Endothelial cell (in vitro differentiated cells): ENCODE results near the gene LGALS7B. TPM values are rescaled to one million over a fixed set of nuclear protein-coding genes. Genes with fewer than 3 reads are reported as not detected.

ENCODE experiments used
- DNase-seq: peaks from one replicate; pipeline ENCODE4 v3.0.0; 2021; ENCODE audit warnings: low spot score
- H3K27ac Mint-ChIP-seq: one replicate; pipeline ENCODE4 v1.8.0; 2021; ENCODE audit warnings: mixed read lengths, inconsistent platforms; ENCODE audit not compliant: unreplicated experiment
- H3K27me3 Mint-ChIP-seq: one replicate; pipeline ENCODE4 v1.8.0; 2021; ENCODE audit warnings: mild to moderate bottlenecking, moderate library complexity, mixed read lengths, inconsistent platforms; ENCODE audit not compliant: unreplicated experiment
- H3K36me3 Mint-ChIP-seq: one replicate; pipeline ENCODE4 v1.8.0; 2021; ENCODE audit warnings: mild to moderate bottlenecking, low read depth, mixed read lengths, inconsistent platforms; ENCODE audit not compliant: unreplicated experiment
- H3K4me1 Mint-ChIP-seq: one replicate; pipeline ENCODE4 v1.8.0; 2021; ENCODE audit warnings: mild to moderate bottlenecking, mixed read lengths, inconsistent platforms; ENCODE audit not compliant: unreplicated experiment
- H3K4me3 Mint-ChIP-seq: one replicate; pipeline ENCODE4 v1.8.0; 2021; ENCODE audit warnings: mild to moderate bottlenecking, mixed read lengths, inconsistent platforms; ENCODE audit not compliant: unreplicated experiment
- H3K9me3 Mint-ChIP-seq: one replicate; pipeline ENCODE4 v1.8.0; 2021; ENCODE audit warnings: mixed read lengths, inconsistent platforms; ENCODE audit not compliant: unreplicated experiment
- total RNA-seq: library from RNA; stranded (reverse); fragmentation: NEBNext Ultra II Directional; extraction: Animal tissue kit (Norgen Biotek cat#: 25700); gene quantifications from one replicate; pipeline ENCODE4 v1.2.1, GENCODE V29; 2021; ENCODE audit not compliant: unreplicated experiment
- TF ChIP-seq, protein P1 (sequence below): fragments of 200-600 bp; sonication (generic); IDR thresholded peaks from one replicate; pipeline ENCODE4 v1.5.0; 2021; ENCODE audit warnings: antibody characterized with exemption; ENCODE audit not compliant: unreplicated experiment

The LGALS7B gene
- total RNA-seq, 1 donor from 2014 or later = 18.8 TPM

DNA sequence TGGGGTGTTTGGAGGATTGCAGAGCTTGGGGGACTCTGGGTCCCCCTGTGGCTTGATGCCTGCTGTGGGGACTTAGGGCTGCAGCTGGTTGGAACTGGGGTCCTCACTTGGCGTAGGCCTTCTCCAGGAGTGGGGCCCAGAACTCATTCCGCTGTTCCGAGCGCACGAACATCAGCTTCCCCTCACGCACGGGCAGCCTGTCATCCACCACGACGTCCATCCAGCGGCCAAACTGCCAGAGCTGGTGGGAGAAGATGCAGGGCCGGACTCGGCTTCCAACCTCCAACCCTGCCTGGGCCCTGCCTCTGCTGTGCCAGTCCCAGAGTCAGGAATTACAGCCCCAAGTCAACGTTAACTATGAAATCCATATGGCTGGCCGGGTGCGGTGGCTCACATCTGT, 47.3 kb upstream of the LGALS7B start:
- no peak overlapping the region for H3K27ac Mint-ChIP-seq
- H3K4me3 Mint-ChIP-seq = no peak overlapping the region
- TF ChIP-seq, protein P1, sequence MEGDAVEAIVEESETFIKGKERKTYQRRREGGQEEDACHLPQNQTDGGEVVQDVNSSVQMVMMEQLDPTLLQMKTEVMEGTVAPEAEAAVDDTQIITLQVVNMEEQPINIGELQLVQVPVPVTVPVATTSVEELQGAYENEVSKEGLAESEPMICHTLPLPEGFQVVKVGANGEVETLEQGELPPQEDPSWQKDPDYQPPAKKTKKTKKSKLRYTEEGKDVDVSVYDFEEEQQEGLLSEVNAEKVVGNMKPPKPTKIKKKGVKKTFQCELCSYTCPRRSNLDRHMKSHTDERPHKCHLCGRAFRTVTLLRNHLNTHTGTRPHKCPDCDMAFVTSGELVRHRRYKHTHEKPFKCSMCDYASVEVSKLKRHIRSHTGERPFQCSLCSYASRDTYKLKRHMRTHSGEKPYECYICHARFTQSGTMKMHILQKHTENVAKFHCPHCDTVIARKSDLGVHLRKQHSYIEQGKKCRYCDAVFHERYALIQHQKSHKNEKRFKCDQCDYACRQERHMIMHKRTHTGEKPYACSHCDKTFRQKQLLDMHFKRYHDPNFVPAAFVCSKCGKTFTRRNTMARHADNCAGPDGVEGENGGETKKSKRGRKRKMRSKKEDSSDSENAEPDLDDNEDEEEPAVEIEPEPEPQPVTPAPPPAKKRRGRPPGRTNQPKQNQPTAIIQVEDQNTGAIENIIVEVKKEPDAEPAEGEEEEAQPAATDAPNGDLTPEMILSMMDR = no peak
- peaks cover 5% of the 10 kb centered on the region for H3K36me3 Mint-ChIP-seq
- DNase-seq = no peak
- H3K4me1 Mint-ChIP-seq = peaks cover 6% of the 10 kb centered on the region
- H3K9me3 Mint-ChIP-seq = no peaks in the 10 kb centered on the region
- peaks cover 12% of the 10 kb centered on the region for H3K27me3 Mint-ChIP-seq

DNA sequence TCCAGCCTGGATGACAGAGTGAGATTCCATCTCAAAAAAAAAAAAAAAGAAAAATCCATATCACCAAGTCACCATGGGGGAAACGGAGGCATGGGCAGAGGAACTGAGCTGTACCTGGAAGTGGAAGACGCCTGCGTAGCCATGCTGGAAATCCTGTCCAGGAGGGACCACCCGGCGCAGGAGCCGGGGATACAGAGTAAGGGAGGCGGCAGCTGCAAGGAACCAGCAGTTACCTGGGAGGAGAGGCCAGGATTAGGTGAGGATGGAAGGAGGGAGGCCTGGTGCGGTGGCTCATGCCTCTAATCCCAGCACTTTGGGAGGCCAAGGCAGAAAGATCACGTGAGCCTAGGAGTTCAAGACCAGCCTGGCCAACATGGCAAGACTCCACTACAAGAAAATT, 46.7 kb upstream of the LGALS7B start:
- H3K4me3 Mint-ChIP-seq = no peak overlapping the region
- peaks cover 12% of the 10 kb centered on the region for H3K27me3 Mint-ChIP-seq
- TF ChIP-seq, protein P1 = no peak
- no peak for DNase-seq
- no peak overlapping the region for H3K27ac Mint-ChIP-seq
- no peaks in the 10 kb centered on the region for H3K9me3 Mint-ChIP-seq
- peaks cover 6% of the 10 kb centered on the region for H3K4me1 Mint-ChIP-seq
- peaks cover 5% of the 10 kb centered on the region for H3K36me3 Mint-ChIP-seq

DNA sequence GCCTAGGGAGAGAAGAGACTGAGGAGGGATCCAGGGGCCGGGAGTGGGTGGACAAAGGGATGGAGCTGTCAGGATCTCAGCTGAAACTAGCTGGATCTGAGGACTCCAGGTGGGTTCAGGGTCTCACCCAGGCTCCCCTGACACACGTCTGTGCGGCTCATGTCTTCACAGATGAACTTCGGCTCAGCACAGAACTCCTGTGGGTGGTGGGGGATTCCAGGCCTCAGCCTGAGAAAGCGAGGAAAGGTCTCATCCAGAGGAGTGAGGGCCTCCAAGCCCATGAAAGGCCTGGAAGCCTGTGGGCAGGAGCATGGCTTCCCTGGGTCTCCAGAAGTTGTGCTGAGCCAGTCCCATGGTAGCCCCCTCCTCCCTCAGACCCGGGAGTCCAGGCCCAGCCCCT, 46.1 kb upstream of the LGALS7B start:
- H3K9me3 Mint-ChIP-seq = no peaks in the 10 kb centered on the region
- H3K27me3 Mint-ChIP-seq = peaks cover 9% of the 10 kb centered on the region
- no peak overlapping the region for H3K27ac Mint-ChIP-seq
- TF ChIP-seq, protein P1 = no peak
- no peak overlapping the region for H3K4me3 Mint-ChIP-seq
- H3K4me1 Mint-ChIP-seq = peaks cover under 1% of the 10 kb centered on the region
- no peak for DNase-seq
- H3K36me3 Mint-ChIP-seq = peaks cover 2% of the 10 kb centered on the region

DNA sequence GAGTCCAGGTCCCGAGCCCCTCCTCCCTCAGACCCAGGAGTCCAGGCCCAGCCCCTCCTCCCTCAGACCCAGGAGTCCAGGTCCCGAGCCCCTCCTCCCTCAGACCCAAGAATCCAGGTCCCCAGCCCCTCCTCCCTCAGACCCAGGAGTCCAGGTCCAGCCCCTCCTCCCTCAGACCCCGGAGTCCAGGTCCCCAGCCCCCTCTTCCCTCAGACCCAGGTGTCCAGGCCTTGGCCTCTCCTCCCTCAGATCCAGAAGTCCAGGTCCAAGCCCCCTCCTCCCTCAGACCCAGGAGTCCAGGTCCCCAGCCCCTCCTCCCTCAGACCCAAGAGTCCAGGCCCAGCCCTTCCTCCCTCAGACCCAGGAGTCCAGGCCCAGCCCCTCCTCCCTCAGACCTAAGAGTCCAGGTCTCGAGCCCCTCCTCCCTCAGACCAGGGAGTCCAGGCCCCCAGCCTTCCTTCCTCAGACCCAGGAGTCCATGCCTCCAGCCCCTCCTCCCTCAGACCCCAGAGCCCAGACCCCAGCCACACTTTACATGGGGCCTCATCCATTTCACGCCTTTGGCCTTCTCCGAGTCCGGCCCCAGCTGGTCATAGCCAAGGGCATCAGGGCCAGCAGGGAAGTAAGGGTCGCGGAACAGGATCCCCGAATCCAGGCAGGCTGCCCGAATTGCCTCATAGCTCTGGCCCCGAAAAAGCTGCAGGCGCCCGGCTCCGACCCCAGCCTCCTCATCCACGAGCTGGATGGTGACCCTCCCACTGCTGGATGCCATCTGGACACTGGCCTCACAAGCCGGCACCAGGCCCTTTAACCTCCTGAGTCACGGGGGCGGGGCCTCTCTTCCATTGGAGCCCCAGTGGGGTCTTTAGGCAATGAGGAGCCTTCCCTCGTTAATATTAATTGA, 45.4 kb upstream of the LGALS7B start:
- peaks cover 8% of the 10 kb centered on the region for H3K27me3 Mint-ChIP-seq
- no peak overlapping the region for H3K27ac Mint-ChIP-seq
- TF ChIP-seq, protein P1 = no peak
- H3K9me3 Mint-ChIP-seq = no peaks in the 10 kb centered on the region
- no peaks in the 10 kb centered on the region for H3K4me1 Mint-ChIP-seq
- no peak for DNase-seq
- no peaks in the 10 kb centered on the region for H3K36me3 Mint-ChIP-seq
- no peak overlapping the region for H3K4me3 Mint-ChIP-seq

DNA sequence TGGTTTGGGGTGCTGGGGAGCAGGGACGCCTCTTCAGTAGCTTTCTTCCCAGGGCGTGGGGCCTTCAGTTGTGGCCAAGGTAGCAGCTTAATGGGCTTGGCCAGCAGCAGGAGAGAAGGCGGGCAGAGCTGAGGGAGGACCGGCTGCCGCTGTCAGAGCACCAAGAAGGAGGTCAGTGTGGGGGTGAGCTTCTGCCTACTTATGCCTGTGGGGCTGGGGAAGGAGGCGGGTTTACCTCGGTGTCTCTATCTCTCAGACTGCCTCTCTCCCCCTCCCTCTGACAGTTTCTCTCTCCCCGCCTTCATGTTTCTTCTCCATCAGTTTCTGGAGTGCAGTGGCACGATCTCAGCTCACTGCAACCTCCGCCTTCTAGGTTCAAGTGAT, 44.7 kb upstream of the LGALS7B start, which contains the start of gene CAPN12:
Gene CAPN12 (minus strand): TSS at position 177 of the 384 bp plus-strand sequence. CDS start 309 bp downstream, outside the sequence.
- H3K27me3 Mint-ChIP-seq = peaks cover 5% of the 10 kb centered on the region
- TF ChIP-seq, protein P1 = no peak
- H3K36me3 Mint-ChIP-seq = no peaks in the 10 kb centered on the region
- DNase-seq = no peak
- H3K9me3 Mint-ChIP-seq = no peaks in the 10 kb centered on the region
- H3K4me3 Mint-ChIP-seq = no peak within 1 kb of the TSS
- H3K27ac Mint-ChIP-seq = no peak within 1 kb of the TSS
- no peaks in the 10 kb centered on the region for H3K4me1 Mint-ChIP-seq
